Thyroid gland (tissue), 4 donors: ENCODE measurements around the gene CHRNB1.

ENCODE experiments used
- POLR2A ChIP-seq, 2 donors: fragments of 450-650 bp; IDR thresholded peaks; one replicate each; pipeline ENCODE4 v1.6.1; 2017; ENCODE audit warnings: antibody characterized with exemption in 2 of 2, mild to moderate bottlenecking in 2 of 2, moderate library complexity in 1 of 2
- TF ChIP-seq, protein P1 (sequence below), 6 experiments: fragments of 200-600 bp in 3 of 6; fragments of 450-650 bp in 3 of 6; sonication (generic) in 3 of 6; IDR thresholded peaks; one replicate each; pipeline ENCODE4 v1.5.1; 2016 to 2019; ENCODE audit warnings: antibody characterized with exemption in 6 of 6, mild to moderate bottlenecking in 2 of 6, inconsistent platforms in 1 of 6, moderate library complexity in 1 of 6

DNA sequence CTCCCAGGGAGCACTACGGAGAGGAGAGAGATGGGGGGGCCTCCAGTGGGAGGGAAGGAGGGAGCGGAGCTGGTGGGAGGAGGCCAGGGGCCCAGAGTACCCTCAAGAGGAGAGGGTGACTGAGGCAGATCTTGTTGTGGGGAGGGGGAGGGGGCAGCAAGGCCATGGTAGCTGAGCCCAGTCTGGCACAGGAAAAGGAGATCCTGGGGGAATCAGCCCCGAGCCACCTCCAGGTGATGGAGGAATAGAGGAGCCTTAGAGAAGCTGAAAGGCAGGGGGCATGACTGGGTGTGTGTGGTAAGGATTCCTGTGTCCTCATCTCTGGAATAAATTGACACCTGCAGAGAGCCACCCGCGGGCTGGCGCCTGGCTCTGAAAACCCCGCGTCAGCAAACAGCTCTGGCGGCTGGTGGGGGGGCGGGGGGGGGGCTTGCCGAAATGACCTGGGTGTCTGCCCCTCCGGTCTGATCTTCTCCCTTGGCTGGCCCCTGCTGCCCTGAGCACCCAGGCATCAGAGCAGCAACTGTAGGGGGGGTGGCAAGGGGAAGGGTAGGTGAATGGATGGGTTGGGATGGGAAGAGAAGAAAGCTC, 38.5 kb upstream of the CHRNB1 start:
- TF ChIP-seq, protein P1, sequence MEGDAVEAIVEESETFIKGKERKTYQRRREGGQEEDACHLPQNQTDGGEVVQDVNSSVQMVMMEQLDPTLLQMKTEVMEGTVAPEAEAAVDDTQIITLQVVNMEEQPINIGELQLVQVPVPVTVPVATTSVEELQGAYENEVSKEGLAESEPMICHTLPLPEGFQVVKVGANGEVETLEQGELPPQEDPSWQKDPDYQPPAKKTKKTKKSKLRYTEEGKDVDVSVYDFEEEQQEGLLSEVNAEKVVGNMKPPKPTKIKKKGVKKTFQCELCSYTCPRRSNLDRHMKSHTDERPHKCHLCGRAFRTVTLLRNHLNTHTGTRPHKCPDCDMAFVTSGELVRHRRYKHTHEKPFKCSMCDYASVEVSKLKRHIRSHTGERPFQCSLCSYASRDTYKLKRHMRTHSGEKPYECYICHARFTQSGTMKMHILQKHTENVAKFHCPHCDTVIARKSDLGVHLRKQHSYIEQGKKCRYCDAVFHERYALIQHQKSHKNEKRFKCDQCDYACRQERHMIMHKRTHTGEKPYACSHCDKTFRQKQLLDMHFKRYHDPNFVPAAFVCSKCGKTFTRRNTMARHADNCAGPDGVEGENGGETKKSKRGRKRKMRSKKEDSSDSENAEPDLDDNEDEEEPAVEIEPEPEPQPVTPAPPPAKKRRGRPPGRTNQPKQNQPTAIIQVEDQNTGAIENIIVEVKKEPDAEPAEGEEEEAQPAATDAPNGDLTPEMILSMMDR (IDR thresholded peaks at IDR 0.05), result no peak
- no peak for TF ChIP-seq POLR2A (IDR thresholded peaks at IDR 0.05)
